Cardiac fibroblast (primary cell): ENCODE results near the gene PDE12.

Experiments used
- DNase-seq, 2 donors: peaks; one replicate each; pipeline versions ENCODE4 v3.0.0 to v3.0.0-alpha.2; 2010; ENCODE audit warnings: low read depth in 2 of 2
- H3K4me3 ChIP-seq, 2 donors: replicated peaks in 1 of 2; 1 replicate in 1 of 2; 2 replicates in 1 of 2; pipeline ENCODE4 v1.5.1; 2011; ENCODE audit warnings: low read depth in 2 of 2, low read length in 2 of 2, mild to moderate bottlenecking in 2 of 2, moderate library complexity in 1 of 2
- CTCF ChIP-seq: IDR thresholded peaks from one replicate; pipeline ENCODE4 v1.5.1; 2011; ENCODE audit warnings: low read depth, mild to moderate bottlenecking, low read length, inconsistent platforms

PDE12 gene

GRCh38 chr3:57559526-57559925 lies 3.5 kb downstream of the PDE12 start:
- no peak for TF ChIP-seq CTCF
- H3K4me3 ChIP-seq: no peak overlapping the region
- peak; percentile 39 to 58 for DNase-seq

GRCh38 chr3:57569859-57570450 lies 13.9 kb downstream of the PDE12 start:
- H3K4me3 ChIP-seq: no peak overlapping the region
- TF ChIP-seq CTCF: no peak
- DNase-seq: no peak

- H3K4me3 ChIP-seq: no peak overlapping the region
- TF ChIP-seq CTCF: no peak
- DNase-seq: no peak
Observed at GRCh38 chr3:57570878-57571277, 14.8 kb downstream of the PDE12 start.

GRCh38 chr3:57572096-57572495 lies 16.0 kb downstream of the PDE12 start:
- TF ChIP-seq CTCF: no peak
- no peak overlapping the region for H3K4me3 ChIP-seq
- DNase-seq: no peak

- DNase-seq: no peak
- no peak overlapping the region for H3K4me3 ChIP-seq
- TF ChIP-seq CTCF: no peak
Observed at GRCh38 chr3:57575966-57576626, 20.0 kb downstream of the PDE12 start.

- no peak for DNase-seq
- TF ChIP-seq CTCF: no peak
- no peak overlapping the region for H3K4me3 ChIP-seq
Observed at GRCh38 chr3:57577801-57578200, 21.7 kb downstream of the PDE12 start.
